Uterus (tissue), 4 donors: Measurements from ENCODE around the gene THRB. TPM values are rescaled to one million over a fixed set of nuclear protein-coding genes. Genes with fewer than 3 reads are reported as not detected.

Experiments
- DNase-seq, 2 donors: peaks; one replicate each; pipeline ENCODE4 v3.0.0-alpha.2; 2019 to 2020
- H3K27ac ChIP-seq, 2 donors: fragments of 200-600 bp; sonication (generic); 1 replicate in 1 of 2; 2 replicates in 1 of 2; pipeline ENCODE4 v1.5.1; 2016 to 2018
- H3K27me3 ChIP-seq, 2 donors: fragments of 200-600 bp; sonication (generic); one replicate each; pipeline ENCODE4 v1.5.1; 2018 to 2019; ENCODE audit warnings: control low read depth in 1 of 2
- H3K36me3 ChIP-seq, 2 donors: fragments of 200-600 bp; sonication (generic); one replicate each; pipeline ENCODE4 v1.5.1; 2019; ENCODE audit warnings: control low read depth in 1 of 2
- H3K4me1 ChIP-seq, 2 donors: fragments of 200-600 bp; sonication (generic); one replicate each; pipeline ENCODE4 v1.5.1; 2018 to 2019; ENCODE audit warnings: control low read depth in 1 of 2
- H3K4me3 ChIP-seq, 2 donors: fragments of 200-600 bp; sonication (generic); 1 replicate in 1 of 2; 2 replicates in 1 of 2; pipeline ENCODE4 v1.5.1; 2018 to 2019; ENCODE audit warnings: mild to moderate bottlenecking in 1 of 2
- H3K9me3 ChIP-seq, 2 donors: fragments of 200-600 bp; sonication (generic); one replicate each; pipeline ENCODE4 v1.5.1; 2019; ENCODE audit warnings: control low read depth in 1 of 2
- POLR2A ChIP-seq, 2 donors: fragments of 450-650 bp; IDR thresholded peaks; one replicate each; pipeline ENCODE4 v1.6.1; 2016; ENCODE audit warnings: antibody characterized with exemption in 2 of 2, mild to moderate bottlenecking in 1 of 2, moderate library complexity in 1 of 2
- intact Hi-C: fragments of 100-400 bp; cut with DNase I; formaldehyde crosslinking; loops from one replicate; pipeline ENCODE4 v1.15.1; 2023; ENCODE audit warnings: low total_unique reads
- total RNA-seq, 4 donors: library from RNA; depleted of rRNA in 3 of 4; stranded (reverse); fragments of >200 nt in 3 of 4; gene quantifications; one replicate each; pipeline versions ENCODE4 v1.1.0 to v1.2.4, GENCODE V29; 2014 to 2023
- TF ChIP-seq, protein P1 (sequence below), 4 experiments: fragments of 200-600 bp in 2 of 4; fragments of 450-650 bp in 2 of 4; sonication (generic) in 2 of 4; IDR thresholded peaks; one replicate each; pipeline ENCODE4 v1.5.1; 2016 to 2019; ENCODE audit warnings: antibody characterized with exemption in 4 of 4, mild to moderate bottlenecking in 2 of 4, moderate library complexity in 1 of 4
- donor health status: DM: yes; HTN: yes; CAD: no.

The THRB gene
- total RNA-seq, 4 donors from 2014 or later: 4.6 to 38.2 (median 17.3) TPM

DNA sequence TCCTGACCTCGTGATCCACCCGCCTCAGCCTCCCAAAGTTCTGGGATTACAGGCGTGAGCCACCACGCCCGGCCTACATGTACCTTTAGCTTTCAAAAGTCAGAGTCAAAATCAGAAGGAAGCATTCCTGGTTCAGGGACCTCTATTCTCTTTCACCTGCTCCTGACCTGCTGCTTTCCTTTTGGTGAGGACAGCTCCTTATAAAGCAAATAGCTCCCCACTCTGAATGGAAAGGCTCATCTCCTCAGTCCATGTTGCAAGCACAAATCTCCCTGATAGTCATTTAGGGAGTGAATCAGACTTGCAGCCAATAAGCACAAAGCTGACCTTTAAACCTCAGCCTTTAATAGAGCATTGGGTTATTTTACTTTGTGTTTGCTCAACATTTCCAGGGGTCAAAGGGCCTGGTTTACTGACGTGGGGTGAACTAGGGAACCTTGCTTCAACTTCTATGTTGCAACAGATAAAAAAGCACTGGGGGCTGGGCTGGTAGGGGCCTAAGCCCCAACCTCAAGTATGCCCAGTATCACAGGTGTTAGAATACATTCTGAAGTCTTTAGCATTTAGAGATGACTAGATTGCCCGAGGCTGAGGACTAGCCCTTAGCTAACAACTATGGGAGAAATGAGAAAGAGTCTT, 43.1 kb downstream of the THRB start:
- Histone ChIP-seq H3K4me1 (no peaks in the 10 kb centered on the region), H3K36me3 (no peaks in the 10 kb centered on the region), H3K27ac (no peak overlapping the region), H3K27me3 (no peaks in the 10 kb centered on the region), H3K9me3 (no peaks in the 10 kb centered on the region), H3K4me3 (no peak overlapping the region)
- intact Hi-C loops: no loop called here
- DNase-seq: no peak
- TF ChIP-seq, protein P1, sequence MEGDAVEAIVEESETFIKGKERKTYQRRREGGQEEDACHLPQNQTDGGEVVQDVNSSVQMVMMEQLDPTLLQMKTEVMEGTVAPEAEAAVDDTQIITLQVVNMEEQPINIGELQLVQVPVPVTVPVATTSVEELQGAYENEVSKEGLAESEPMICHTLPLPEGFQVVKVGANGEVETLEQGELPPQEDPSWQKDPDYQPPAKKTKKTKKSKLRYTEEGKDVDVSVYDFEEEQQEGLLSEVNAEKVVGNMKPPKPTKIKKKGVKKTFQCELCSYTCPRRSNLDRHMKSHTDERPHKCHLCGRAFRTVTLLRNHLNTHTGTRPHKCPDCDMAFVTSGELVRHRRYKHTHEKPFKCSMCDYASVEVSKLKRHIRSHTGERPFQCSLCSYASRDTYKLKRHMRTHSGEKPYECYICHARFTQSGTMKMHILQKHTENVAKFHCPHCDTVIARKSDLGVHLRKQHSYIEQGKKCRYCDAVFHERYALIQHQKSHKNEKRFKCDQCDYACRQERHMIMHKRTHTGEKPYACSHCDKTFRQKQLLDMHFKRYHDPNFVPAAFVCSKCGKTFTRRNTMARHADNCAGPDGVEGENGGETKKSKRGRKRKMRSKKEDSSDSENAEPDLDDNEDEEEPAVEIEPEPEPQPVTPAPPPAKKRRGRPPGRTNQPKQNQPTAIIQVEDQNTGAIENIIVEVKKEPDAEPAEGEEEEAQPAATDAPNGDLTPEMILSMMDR (IDR thresholded peaks at IDR 0.05): no peak
- no peak for TF ChIP-seq POLR2A (IDR thresholded peaks at IDR 0.05)

DNA sequence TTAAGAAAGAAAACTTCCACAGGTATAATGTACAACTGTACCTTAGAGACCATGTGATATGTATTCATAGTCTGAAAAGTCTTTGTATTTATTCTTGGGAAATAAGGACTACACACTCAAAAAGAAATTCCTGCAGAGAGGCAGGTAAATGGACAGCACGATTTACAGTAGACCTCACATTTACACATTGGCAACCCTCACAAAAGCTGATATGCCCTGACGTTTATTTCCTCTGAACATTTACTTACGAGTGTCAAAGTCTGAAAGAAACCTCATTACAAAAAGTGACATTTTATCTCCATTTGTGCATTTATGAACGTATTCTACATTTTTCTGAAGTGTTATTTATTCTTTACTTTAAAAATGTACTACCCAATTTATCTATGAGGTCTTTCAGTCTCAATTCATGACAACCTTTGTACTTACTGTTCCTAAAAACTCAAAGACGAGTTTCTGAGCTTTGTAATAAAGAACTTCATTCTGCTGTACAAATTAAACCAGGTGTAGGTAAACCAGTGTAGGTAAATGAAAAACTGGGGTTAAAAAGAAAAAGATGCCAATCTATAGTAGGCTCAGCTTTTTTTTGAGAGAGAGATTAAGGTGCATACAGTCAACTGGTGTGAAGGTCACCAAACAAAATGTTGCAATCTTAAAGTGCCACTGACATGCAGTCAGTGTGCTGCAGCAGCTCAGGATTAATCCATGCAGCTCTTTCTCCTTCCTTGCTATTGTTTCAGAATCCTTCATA, 44.3 kb downstream of the THRB start:
- intact Hi-C loops: no loop called here
- H3K36me3 ChIP-seq: no peaks in the 10 kb centered on the region
- H3K27ac ChIP-seq: no peak overlapping the region

DNA sequence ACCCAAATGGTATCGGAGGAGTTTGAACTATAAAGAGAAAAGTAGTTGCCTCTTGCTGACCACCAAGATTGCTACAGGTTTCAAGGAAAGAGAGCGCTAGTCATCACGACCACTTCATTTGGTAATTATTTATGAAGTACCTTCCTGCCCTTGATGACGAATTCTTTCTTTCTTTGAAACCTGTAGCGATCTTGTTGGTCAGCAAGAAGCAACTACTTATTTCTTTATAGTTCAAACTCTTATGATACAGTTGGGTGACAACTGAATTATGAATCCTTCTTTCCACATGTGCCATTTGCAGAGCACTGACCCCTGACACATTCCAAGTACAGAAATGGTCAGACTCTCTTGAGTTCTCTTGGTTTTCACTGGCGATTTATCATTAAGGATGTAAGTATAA, 46.8 kb downstream of the THRB start:
- Histone ChIP-seq H3K36me3 (no peaks in the 10 kb centered on the region), H3K4me3 (no peak overlapping the region), H3K27me3 (no peaks in the 10 kb centered on the region), H3K4me1 (no peaks in the 10 kb centered on the region), H3K27ac (no peak overlapping the region), H3K9me3 (no peaks in the 10 kb centered on the region)
- no peak for DNase-seq
- TF ChIP-seq, protein P1 (IDR thresholded peaks at IDR 0.05): no peak
- TF ChIP-seq POLR2A (IDR thresholded peaks at IDR 0.05): no peak
- intact Hi-C loops: no loop called here

More for the DNA sequence above, 44.3 kb downstream of the THRB start:
- no peak overlapping the region for H3K4me3 ChIP-seq
- TF ChIP-seq, protein P1 (IDR thresholded peaks at IDR 0.05): no peak
- no peak for TF ChIP-seq POLR2A (IDR thresholded peaks at IDR 0.05)
- H3K4me1 ChIP-seq: no peaks in the 10 kb centered on the region
- no peak for DNase-seq
- no peaks in the 10 kb centered on the region for H3K9me3 ChIP-seq
- H3K27me3 ChIP-seq: no peaks in the 10 kb centered on the region

DNA sequence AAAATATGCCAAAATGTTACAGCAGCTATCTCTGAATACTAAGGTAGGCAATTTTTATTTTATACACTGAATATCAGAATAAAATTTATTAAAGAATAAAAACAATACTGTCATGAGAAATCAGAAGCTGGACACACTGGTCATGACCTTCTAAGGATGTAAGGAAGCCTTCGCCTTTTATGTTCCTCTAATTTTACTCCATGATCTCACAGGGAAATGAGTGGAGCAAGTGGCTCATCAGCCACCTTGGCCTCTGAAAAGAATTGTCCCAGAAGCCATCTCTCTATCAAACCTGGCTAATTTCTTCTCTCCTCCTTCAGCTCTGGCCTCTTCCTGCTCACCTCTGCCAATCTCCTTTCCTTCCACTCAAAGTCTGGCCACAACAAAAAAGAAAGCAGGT, 48.6 kb downstream of the THRB start:
- Histone ChIP-seq H3K9me3 (no peaks in the 10 kb centered on the region), H3K4me3 (no peak overlapping the region), H3K27me3 (no peaks in the 10 kb centered on the region), H3K4me1 (no peaks in the 10 kb centered on the region), H3K27ac (no peak overlapping the region), H3K36me3 (no peaks in the 10 kb centered on the region)
- TF ChIP-seq POLR2A (IDR thresholded peaks at IDR 0.05): no peak
- TF ChIP-seq, protein P1 (IDR thresholded peaks at IDR 0.05): no peak
- intact Hi-C loops: no loop called here
- no peak for DNase-seq

DNA sequence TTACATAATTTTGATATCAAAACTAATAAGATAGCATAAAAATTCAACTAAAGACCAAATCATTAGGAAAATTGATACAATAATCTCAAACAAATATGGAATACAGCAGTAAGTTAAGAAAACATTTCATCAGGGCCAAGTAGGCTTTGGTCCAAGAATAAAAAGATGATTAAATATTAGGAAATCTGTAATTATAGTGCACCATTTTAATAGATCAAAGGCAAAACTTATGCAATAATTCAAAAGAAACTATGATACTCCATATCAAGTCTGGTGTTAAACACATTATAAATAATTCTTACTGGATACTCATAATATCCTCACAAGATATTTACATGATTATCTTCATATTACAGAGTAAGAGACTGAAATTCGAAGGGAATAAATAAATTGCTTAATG, 51.2 kb downstream of the THRB start:
- Histone ChIP-seq H3K4me3 (no peak overlapping the region), H3K4me1 (no peaks in the 10 kb centered on the region), H3K27ac (no peak overlapping the region), H3K36me3 (no peaks in the 10 kb centered on the region), H3K9me3 (no peaks in the 10 kb centered on the region), H3K27me3 (no peaks in the 10 kb centered on the region)
- no peak for DNase-seq
- intact Hi-C loops: no loop called here
- TF ChIP-seq POLR2A (IDR thresholded peaks at IDR 0.05): no peak
- TF ChIP-seq, protein P1 (IDR thresholded peaks at IDR 0.05): no peak
